GM19324 (cell line): Measurements from ENCODE around the gene PQBP1.

Experiments
- ATAC-seq: cut with Tn5 transposase; IDR thresholded peaks from one replicate; pipeline ENCODE4 v1.9.1; 2021; ENCODE audit warnings: mild to moderate bottlenecking, moderate library complexity; ENCODE audit not compliant: unreplicated experiment, low FRiP score

The PQBP1 gene

DNA sequence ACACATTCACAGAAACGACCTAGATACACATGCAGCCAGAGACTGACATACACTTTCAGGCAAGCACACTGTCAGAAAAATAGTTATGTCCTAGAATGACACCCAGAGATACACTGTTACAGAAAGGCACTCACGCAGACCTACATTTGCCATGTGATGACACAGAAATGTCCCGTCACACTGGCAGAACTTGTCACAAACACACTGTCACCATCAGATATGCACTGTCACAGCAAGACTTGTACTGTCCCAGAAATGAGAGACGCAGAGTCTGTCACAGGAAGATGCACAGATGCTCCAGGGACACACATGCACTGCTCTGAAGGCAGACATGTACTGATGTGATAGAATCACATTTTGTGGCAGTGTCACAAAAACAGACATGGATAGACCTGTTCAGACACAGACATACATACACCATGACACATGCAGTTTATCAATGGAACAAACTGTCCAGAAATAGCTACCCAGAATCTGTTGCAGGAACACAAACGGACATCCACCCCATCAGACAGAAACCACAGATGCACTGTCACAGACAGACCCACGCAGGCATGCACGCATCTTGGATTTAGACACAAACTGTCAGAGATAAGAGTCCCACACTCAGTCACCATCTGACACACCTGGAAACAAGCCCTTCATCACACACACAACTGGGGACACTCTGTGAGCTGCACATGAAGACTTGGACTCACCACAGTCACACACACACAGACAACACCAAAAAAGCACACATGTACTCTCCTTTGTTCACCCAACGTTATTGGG, 22.4 kb downstream of the PQBP1 start:
- no peak for ATAC-seq

DNA sequence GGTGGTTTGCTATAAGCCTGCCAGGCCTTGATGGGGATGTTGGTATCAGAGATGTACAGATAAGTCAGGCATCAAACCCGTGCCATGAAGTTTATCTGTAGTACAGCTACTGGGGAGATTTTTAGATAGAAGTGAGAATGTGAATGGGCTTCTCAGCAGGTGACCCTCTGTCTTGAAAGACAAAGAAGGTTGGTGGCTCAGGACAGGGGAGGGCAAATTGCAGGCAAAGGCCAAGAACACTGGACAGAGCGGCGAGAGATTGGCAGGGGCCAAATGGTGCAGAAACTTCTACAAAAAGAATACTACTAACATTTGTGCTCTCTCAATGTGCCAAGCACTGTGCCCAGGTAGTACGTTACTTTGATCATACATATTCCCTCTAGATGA, 23.0 kb downstream of the PQBP1 start:
- no peak for ATAC-seq

GRCh38 chrX:48923771-48924170, 26.0 kb downstream of the PQBP1 start:
- ATAC-seq, result no peak

DNA sequence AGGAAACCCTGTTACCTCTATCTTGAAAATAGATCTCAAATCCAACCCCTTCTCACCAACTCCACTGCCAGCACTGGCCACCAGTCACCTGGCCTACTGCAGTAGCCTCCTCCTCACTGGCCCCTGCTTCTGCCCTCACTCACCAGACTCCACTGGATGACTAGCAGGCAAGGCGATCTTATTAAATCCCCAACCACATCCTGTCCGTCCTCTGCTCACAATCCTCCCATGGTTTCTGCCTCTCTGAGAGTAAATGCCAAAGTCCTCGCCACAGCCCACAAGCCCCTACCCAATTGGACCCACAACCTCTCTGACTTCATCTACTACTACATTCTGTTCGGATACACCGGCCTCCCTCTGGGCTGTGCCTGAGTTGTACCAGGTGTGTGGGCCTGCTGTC, 26.5 kb downstream of the PQBP1 start:
- no peak for ATAC-seq

DNA sequence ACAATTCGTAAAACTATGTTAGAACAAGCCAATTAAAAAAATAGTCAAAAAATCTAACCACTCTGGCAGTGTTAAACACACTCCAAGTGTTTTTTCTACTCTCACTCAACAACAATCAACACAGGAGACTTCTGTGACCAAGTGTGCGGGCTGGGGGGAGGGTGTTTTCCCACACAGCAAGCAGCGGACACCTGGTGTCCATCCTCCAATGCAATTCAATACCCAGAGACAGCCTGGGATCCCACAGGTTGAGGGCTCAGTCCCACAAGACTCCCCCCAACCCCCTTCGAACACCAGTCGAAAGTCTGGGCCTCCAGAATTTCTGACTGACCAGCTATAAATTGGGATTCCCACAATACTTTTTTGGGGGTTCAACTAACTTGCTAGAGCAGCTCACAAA, 29.4 kb downstream of the PQBP1 start:
- ATAC-seq, result no peak

- no peak for ATAC-seq
Observed at GRCh38 chrX:48927736-48928382, 30.1 kb downstream of the PQBP1 start.

DNA sequence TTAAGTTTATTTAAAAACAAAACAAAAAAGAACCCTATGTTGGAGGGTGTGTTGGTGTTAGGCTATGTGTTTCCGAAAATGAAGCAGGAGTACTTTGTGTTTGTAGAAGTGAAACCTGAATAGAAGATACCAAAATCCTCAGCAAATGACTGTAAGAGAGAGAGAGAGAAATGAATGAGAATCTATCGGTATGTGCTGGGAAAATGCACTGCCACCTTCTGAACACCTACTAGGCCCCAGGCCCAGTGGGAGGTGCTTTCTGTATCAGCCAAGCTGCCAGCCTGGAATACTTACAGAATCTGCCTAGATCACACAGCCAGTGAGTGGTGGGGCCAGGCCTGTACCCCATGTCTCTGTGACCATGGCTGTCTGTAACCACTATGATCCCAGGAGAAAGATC, 36.0 kb downstream of the PQBP1 start:
- no peak for ATAC-seq

DNA sequence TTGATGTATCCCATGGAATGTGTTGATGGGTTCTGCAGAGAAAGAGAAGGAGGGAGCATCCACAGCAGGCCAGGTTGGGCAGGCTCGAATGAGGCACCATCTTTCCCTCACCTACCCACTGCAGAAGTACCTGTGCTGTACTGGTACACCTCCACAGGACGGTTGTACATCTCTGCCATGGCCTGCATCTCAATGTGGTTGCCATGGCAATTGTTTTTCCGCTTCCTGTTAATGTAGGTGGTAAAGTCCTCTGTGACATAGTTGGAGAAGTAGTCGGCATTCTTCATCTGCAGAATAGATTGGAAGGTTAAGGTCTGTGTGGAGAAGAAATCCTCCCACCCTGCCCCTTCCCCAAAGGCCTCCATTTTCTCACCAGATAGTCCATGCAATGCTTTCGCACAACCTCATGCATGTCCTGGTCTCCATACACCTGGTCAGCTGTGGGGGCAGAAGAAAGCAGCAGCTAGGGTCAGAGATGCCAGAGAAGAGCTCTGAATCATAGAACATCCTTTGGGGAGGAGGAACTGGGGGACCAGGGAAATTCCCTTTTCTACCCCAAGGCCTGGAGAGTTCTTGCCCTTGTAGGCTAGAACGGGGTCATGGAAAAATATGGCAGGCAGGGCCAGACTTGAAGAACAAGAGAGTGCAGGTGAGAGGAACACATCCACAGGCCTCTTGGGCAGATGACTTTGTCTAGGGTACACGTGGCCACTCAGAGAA, 37.0 kb downstream of the PQBP1 start:
- no peak for ATAC-seq

DNA sequence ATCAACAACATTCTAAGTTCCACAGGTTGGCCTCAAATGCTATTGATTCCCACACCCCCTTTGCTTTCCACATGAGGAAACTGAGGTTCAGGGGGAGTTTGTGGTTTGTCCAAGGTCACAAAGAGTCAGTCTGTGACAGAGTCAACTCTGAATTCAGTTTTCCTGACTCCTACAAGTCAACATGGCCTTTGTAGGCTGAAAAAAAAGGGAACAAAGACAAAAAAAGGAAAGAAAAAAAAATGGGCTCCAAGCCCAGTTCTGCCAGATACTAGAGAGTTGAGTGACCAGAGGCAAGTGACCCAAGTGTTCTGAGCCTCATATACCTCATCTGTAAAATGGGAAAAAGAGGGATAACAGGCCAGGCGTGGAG, 37.6 kb downstream of the PQBP1 start:
- no peak for ATAC-seq

GRCh38 chrX:48936429-48937053, 38.8 kb downstream of the PQBP1 start:
- no peak for ATAC-seq

DNA sequence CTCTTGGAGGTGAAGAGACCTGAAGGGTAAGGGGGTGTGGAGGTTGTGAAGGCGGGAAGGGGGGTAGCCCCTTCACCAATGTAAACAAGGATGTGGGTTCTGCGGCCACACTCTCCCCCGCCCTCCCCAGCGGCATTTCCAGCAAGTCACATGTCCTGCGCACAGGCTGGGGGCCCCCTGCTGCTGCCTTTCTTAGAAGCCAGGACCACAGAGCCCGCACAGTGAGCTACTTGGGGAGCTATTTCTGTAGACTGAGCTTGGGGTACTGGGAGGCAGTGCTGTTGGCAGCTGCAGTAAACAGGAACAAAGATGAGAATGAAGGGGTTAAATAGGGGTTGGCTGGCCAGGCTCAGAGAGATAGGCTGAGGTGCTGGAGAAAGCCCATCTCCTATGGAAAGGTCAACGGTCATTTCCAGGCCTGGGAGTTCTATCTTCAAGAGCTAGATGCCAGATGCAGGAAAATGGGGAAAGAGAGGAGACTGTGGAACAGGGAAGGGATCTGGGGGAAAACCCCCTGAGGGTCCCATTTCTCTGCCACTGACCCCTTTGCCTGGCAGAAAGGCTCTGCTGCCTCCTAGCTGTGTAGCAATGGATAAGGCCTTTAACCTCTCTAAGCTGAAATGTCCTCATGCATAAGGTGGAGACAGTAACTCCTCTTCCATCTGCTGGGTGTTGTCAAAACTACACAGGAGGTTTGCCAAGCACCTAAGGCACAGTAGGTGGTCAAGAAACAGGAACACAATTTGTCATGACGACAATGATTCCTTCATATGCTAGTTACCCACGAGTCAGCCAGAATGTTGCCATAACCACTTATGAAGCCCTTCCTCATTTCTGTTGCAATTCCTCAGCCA, 39.6 kb downstream of the PQBP1 start:
- peak; percentile 67 for ATAC-seq

DNA sequence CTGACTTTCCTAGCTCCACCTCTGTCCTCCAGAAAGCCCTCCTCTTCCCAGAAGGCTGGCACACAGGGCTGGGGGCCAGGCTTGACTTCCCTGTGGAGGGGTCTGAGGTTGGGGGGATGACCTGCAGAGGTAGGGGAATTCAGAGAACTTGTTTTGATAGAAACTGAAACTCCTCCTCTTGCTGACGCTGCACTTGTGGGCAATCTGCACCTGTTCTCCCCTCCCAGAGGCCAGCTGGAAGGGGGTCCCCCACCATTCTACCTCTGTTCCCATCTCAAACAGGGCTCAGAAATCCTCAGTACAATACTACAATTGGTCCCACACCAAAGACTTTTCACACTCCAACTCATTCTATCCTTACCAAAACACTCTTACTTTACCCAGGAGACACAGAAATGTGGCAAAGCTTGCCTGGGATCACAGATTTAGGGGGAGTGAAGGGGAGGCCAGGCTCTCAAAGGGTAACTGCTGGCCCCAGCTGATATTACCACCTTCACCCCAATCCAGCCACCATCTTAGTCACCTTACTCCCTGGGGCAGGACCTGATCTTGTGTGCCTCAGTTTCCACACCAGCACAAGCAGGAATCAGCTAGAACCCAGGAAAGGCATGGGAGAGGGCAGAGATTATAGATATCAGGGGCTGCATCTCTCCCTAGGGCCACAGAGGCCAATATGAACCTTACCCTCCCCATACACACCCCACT, 41.1 kb downstream of the PQBP1 start:
- ATAC-seq, result peak; percentile 59

- no peak for ATAC-seq
Observed at GRCh38 chrX:48939524-48940228, 41.9 kb downstream of the PQBP1 start.

DNA sequence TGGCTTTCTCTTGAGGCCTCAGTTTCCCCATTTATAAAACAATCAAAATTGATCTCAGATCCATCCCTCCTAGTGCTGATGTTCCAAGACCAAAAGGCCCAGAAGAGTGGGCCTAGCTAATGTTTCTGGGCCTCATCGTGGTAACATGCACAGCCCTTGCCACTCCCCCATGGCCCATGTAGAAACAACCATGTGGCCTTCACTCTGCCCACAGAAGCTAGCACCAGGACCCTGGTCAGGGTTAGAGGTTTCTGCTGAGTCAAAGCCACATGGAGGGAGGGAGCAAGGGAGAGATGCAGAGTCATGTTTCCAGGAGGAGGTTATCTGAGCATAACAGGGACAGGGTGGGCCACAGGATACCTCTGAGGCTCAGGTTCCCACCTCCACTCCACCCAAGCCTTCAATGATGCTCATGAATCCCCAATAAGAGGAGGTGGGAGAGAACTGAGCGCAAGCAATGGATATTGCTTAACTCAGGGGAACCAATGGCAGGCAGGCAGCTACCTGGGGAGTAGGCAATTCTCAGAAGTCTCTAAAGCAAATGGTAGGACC, 42.8 kb downstream of the PQBP1 start:
- ATAC-seq, result no peak

GRCh38 chrX:48942895-48943294, 45.2 kb downstream of the PQBP1 start:
- ATAC-seq, result no peak

DNA sequence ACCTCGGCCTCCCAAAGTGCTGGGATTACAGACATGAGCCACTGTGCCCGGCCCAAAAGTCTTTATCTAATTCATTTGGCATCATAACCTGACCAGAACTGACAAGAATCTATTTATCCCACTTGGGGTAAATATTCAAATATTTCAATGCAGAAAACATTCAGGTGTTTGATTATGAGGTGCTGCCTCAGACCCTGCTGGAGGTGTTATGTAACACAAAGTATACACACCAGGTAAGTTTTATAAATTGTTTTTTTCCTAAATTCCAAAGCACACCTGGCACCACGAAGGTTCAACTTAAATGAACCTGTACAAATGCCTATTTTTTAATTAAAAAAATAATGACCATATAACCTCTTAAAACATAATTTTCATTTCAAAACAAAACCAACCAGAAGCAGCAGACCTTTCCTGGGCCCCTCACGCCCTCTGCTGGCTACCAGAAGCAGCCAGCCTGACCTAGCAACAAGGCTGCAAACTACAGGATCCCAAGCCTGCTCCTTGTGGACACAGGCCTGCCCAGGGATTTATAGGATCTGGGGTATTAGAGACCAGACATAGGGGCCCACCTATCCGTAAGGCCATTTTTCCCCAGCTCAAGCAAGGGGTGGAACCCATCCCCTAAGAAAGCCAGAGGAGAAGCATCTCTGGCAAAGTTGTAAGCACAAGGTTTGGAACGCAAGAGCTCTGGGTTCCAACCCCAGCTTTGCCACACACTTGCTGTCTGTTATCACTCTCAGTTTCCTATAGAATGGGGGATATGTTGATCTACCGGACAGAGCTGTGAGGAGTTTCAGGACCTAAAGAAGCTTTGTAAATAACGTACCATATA, 48.0 kb downstream of the PQBP1 start:
- no peak for ATAC-seq

DNA sequence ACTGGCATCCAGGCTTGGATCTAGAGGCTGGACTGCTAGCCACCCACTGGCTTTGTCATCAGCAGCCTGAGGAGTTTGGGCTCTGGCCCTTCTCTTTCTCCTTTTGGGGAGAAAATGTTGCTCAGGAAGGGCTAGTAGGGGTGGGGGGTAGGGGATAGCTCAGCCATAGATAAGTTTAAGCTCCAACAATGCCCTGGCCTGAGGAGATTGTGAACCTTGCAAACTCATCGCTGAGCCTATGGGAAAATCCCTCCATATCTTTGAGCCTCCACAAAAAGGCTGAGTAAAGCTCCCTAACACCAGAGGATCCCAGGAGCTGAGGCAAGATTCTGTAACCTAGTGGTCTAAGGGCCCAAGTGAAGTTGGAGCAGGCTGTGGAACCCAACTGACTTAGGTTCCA, 50.9 kb downstream of the PQBP1 start:
- no peak for ATAC-seq
